ENCODE results near the gene F11. TPM values are rescaled to one million over a fixed set of nuclear protein-coding genes. Genes with fewer than 3 reads are reported as not detected.

The F11 gene
- total RNA-seq, 1 experiment from 2014 or later: 1.6 TPM

DNA sequence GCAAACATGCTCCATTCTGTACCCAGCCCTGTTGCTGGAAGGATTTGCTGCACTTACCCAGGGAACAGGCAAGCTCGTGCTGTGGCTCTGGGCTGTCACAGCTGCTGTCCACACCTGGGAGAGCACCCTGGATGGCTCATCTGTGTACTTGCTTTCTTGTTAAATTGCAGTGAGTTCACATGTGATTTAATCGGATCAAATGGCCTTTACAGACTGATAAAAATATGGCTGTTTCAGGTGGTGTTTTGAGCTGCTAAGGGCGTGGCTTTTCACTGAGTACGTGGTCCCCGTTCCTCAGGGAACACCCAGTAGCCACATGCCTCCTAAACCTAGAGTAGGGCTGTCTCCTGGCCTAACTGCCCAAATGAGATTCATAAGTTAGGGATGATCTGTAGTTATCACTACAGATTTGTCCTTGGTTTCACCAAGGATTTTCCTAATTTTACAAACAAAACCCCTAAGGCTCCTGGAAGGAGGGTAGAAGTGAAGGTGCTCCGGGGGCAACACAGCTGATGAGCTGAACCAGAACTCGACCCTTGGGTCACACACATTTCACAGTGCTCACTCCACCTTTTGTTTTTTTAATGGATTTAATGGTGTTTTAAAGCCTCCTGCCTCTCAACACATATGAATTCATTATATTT is 25.0 kb upstream of the F11 start (continued):
- TF ChIP-seq, protein P1, sequence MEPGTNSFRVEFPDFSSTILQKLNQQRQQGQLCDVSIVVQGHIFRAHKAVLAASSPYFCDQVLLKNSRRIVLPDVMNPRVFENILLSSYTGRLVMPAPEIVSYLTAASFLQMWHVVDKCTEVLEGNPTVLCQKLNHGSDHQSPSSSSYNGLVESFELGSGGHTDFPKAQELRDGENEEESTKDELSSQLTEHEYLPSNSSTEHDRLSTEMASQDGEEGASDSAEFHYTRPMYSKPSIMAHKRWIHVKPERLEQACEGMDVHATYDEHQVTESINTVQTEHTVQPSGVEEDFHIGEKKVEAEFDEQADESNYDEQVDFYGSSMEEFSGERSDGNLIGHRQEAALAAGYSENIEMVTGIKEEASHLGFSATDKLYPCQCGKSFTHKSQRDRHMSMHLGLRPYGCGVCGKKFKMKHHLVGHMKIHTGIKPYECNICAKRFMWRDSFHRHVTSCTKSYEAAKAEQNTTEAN (CRISPR knock-in tag; IDR thresholded peaks at IDR 0.05): no peak
- TF ChIP-seq, protein P2, sequence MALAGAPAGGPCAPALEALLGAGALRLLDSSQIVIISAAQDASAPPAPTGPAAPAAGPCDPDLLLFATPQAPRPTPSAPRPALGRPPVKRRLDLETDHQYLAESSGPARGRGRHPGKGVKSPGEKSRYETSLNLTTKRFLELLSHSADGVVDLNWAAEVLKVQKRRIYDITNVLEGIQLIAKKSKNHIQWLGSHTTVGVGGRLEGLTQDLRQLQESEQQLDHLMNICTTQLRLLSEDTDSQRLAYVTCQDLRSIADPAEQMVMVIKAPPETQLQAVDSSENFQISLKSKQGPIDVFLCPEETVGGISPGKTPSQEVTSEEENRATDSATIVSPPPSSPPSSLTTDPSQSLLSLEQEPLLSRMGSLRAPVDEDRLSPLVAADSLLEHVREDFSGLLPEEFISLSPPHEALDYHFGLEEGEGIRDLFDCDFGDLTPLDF (CRISPR knock-in tag; IDR thresholded peaks at IDR 0.05): no peak
- TF ChIP-seq, protein P3, sequence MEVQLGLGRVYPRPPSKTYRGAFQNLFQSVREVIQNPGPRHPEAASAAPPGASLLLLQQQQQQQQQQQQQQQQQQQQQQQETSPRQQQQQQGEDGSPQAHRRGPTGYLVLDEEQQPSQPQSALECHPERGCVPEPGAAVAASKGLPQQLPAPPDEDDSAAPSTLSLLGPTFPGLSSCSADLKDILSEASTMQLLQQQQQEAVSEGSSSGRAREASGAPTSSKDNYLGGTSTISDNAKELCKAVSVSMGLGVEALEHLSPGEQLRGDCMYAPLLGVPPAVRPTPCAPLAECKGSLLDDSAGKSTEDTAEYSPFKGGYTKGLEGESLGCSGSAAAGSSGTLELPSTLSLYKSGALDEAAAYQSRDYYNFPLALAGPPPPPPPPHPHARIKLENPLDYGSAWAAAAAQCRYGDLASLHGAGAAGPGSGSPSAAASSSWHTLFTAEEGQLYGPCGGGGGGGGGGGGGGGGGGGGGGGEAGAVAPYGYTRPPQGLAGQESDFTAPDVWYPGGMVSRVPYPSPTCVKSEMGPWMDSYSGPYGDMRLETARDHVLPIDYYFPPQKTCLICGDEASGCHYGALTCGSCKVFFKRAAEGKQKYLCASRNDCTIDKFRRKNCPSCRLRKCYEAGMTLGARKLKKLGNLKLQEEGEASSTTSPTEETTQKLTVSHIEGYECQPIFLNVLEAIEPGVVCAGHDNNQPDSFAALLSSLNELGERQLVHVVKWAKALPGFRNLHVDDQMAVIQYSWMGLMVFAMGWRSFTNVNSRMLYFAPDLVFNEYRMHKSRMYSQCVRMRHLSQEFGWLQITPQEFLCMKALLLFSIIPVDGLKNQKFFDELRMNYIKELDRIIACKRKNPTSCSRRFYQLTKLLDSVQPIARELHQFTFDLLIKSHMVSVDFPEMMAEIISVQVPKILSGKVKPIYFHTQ (CRISPR knock-in tag; IDR thresholded peaks at IDR 0.05): peak; percentile 97
- TF ChIP-seq, protein P4, sequence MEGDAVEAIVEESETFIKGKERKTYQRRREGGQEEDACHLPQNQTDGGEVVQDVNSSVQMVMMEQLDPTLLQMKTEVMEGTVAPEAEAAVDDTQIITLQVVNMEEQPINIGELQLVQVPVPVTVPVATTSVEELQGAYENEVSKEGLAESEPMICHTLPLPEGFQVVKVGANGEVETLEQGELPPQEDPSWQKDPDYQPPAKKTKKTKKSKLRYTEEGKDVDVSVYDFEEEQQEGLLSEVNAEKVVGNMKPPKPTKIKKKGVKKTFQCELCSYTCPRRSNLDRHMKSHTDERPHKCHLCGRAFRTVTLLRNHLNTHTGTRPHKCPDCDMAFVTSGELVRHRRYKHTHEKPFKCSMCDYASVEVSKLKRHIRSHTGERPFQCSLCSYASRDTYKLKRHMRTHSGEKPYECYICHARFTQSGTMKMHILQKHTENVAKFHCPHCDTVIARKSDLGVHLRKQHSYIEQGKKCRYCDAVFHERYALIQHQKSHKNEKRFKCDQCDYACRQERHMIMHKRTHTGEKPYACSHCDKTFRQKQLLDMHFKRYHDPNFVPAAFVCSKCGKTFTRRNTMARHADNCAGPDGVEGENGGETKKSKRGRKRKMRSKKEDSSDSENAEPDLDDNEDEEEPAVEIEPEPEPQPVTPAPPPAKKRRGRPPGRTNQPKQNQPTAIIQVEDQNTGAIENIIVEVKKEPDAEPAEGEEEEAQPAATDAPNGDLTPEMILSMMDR (IDR thresholded peaks at IDR 0.05): no peak
- peak; percentile 39; the same call in 1 of the 2 replicates for TF ChIP-seq SP1 (CRISPR knock-in tag; conservative IDR thresholded peaks at IDR 0.05)
- TF ChIP-seq JAZF1 (CRISPR knock-in tag; IDR thresholded peaks at IDR 0.05): no peak
- TF ChIP-seq TP53 (CRISPR knock-in tag; IDR thresholded peaks at IDR 0.05): no peak
- TF ChIP-seq RELA (CRISPR knock-in tag; IDR thresholded peaks at IDR 0.05; ENCODE audit: borderline replicate concordance): no peak
- 0 out of 2 replicates have a peak, but pooled peaks have one; percentile 47 for TF ChIP-seq MYBL2 (CRISPR knock-in tag; IDR thresholded peaks at IDR 0.05)
- no peak for TF ChIP-seq ZNF121 (CRISPR knock-in tag; IDR thresholded peaks at IDR 0.05)
- peak; percentile 88; the same call in 1 of the 2 replicates for TF ChIP-seq ZNF416 (CRISPR knock-in tag; IDR thresholded peaks at IDR 0.05)
- TF ChIP-seq SOX15 (CRISPR knock-in tag; IDR thresholded peaks at IDR 0.05): no peak
- no peak for TF ChIP-seq ESRRA (CRISPR knock-in tag; IDR thresholded peaks at IDR 0.05; ENCODE audit: borderline replicate concordance)
- no peak for TF ChIP-seq HMGA2 (CRISPR knock-in tag; IDR thresholded peaks at IDR 0.05)
- no peak for TF ChIP-seq ZNF396 (CRISPR knock-in tag; IDR thresholded peaks at IDR 0.05; ENCODE audit: borderline replicate concordance)
- TF ChIP-seq NR3C1 (CRISPR knock-in tag; conservative IDR thresholded peaks at IDR 0.05; ENCODE audit: low read depth): no peak
- no peak for TF ChIP-seq IRF2 (CRISPR knock-in tag; IDR thresholded peaks at IDR 0.05; ENCODE audit: borderline replicate concordance, low read depth)
- TF ChIP-seq, protein P5, sequence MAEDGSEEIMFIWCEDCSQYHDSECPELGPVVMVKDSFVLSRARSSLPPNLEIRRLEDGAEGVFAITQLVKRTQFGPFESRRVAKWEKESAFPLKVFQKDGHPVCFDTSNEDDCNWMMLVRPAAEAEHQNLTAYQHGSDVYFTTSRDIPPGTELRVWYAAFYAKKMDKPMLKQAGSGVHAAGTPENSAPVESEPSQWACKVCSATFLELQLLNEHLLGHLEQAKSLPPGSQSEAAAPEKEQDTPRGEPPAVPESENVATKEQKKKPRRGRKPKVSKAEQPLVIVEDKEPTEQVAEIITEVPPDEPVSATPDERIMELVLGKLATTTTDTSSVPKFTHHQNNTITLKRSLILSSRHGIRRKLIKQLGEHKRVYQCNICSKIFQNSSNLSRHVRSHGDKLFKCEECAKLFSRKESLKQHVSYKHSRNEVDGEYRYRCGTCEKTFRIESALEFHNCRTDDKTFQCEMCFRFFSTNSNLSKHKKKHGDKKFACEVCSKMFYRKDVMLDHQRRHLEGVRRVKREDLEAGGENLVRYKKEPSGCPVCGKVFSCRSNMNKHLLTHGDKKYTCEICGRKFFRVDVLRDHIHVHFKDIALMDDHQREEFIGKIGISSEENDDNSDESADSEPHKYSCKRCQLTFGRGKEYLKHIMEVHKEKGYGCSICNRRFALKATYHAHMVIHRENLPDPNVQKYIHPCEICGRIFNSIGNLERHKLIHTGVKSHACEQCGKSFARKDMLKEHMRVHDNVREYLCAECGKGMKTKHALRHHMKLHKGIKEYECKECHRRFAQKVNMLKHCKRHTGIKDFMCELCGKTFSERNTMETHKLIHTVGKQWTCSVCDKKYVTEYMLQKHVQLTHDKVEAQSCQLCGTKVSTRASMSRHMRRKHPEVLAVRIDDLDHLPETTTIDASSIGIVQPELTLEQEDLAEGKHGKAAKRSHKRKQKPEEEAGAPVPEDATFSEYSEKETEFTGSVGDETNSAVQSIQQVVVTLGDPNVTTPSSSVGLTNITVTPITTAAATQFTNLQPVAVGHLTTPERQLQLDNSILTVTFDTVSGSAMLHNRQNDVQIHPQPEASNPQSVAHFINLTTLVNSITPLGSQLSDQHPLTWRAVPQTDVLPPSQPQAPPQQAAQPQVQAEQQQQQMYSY (CRISPR knock-in tag; IDR thresholded peaks at IDR 0.05): no peak
- TF ChIP-seq, protein P6, sequence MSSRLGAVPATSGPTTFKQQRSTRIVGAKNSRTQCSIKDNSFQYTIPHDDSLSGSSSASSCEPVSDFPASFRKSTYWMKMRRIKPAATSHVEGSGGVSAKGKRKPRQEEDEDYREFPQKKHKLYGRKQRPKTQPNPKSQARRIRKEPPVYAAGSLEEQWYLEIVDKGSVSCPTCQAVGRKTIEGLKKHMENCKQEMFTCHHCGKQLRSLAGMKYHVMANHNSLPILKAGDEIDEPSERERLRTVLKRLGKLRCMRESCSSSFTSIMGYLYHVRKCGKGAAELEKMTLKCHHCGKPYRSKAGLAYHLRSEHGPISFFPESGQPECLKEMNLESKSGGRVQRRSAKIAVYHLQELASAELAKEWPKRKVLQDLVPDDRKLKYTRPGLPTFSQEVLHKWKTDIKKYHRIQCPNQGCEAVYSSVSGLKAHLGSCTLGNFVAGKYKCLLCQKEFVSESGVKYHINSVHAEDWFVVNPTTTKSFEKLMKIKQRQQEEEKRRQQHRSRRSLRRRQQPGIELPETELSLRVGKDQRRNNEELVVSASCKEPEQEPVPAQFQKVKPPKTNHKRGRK (CRISPR knock-in tag; IDR thresholded peaks at IDR 0.05; ENCODE audit: borderline replicate concordance): no peak
- TF ChIP-seq, protein P7, sequence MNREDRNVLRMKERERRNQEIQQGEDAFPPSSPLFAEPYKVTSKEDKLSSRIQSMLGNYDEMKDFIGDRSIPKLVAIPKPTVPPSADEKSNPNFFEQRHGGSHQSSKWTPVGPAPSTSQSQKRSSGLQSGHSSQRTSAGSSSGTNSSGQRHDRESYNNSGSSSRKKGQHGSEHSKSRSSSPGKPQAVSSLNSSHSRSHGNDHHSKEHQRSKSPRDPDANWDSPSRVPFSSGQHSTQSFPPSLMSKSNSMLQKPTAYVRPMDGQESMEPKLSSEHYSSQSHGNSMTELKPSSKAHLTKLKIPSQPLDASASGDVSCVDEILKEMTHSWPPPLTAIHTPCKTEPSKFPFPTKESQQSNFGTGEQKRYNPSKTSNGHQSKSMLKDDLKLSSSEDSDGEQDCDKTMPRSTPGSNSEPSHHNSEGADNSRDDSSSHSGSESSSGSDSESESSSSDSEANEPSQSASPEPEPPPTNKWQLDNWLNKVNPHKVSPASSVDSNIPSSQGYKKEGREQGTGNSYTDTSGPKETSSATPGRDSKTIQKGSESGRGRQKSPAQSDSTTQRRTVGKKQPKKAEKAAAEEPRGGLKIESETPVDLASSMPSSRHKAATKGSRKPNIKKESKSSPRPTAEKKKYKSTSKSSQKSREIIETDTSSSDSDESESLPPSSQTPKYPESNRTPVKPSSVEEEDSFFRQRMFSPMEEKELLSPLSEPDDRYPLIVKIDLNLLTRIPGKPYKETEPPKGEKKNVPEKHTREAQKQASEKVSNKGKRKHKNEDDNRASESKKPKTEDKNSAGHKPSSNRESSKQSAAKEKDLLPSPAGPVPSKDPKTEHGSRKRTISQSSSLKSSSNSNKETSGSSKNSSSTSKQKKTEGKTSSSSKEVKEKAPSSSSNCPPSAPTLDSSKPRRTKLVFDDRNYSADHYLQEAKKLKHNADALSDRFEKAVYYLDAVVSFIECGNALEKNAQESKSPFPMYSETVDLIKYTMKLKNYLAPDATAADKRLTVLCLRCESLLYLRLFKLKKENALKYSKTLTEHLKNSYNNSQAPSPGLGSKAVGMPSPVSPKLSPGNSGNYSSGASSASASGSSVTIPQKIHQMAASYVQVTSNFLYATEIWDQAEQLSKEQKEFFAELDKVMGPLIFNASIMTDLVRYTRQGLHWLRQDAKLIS (CRISPR knock-in tag; IDR thresholded peaks at IDR 0.05; ENCODE audit: borderline replicate concordance): peak; percentile 32; the same call in 1 of the 2 replicates
- no peak for TF ChIP-seq TEAD1 (CRISPR knock-in tag; IDR thresholded peaks at IDR 0.05)
- TF ChIP-seq, protein P8, sequence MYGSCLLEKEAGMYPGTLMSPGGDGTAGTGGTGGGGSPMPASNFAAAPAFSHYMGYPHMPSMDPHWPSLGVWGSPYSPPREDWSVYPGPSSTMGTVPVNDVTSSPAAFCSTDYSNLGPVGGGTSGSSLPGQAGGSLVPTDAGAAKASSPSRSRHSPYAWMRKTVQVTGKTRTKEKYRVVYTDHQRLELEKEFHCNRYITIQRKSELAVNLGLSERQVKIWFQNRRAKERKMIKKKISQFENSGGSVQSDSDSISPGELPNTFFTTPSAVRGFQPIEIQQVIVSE (CRISPR knock-in tag; IDR thresholded peaks at IDR 0.05; ENCODE audit: borderline replicate concordance): no peak

Measured in WTC11 (cell line).